GM19043 (cell line): ENCODE measurements around the gene NRG2.

Experiments used
- ATAC-seq: cut with Tn5 transposase; IDR thresholded peaks from one replicate; pipeline ENCODE4 v1.9.1; 2021; ENCODE audit warnings: low read depth; ENCODE audit not compliant: unreplicated experiment

Gene NRG2

GRCh38 chr5:139952574-139952973 is 90.5 kb downstream of the NRG2 start:
- no peak for ATAC-seq

GRCh38 chr5:139951983-139952382 is 91.1 kb downstream of the NRG2 start:
- no peak for ATAC-seq

GRCh38 chr5:139951296-139951924 is 91.7 kb downstream of the NRG2 start:
- ATAC-seq, result no peak

GRCh38 chr5:139950436-139950835 is 92.7 kb downstream of the NRG2 start:
- ATAC-seq, result no peak

DNA sequence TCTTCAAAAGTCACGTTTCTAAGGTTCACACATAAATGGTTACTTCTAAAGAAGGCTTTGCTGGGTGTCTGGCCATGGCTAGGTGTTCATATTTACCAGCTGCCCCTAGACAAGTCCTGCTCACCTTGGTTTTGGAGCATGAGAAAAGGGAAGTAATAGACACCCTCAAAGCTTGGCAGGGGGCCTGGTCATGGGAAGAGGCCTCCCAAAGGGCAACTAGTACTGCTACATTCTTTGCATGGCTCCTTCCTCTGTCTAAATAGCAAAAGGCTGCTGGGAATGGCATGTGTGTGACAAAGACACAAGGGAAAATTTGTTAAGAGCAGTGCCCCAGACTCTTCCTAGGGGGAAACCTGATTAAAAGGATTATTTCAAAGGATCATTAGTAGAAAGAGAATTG is 93.4 kb downstream of the NRG2 start:
- ATAC-seq, result no peak

- no peak for ATAC-seq
Observed at GRCh38 chr5:139947727-139948126, 95.4 kb downstream of the NRG2 start.

GRCh38 chr5:139946440-139946839 is 96.7 kb downstream of the NRG2 start:
- no peak for ATAC-seq

DNA sequence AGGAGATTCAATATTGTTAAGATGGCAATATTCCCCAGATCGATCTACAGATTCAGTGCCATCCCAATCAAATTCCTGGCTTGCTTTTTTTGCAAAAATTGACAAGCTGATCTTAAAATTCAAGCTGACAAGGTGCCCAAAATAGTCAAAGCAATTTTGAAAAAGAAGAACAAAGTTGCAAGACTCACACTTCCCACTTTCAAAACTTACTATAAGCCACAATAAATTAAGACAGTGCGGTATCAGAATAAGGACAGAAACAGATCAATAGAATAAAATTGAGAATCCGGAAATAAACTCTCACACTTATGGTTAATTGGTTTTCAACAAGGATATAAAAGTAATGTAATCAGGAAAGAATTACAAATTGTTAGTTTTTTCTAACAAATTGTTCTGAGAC is 97.1 kb downstream of the NRG2 start:
- ATAC-seq, result no peak

- no peak for ATAC-seq
Observed at GRCh38 chr5:139942243-139942642, 100.9 kb downstream of the NRG2 start.

DNA sequence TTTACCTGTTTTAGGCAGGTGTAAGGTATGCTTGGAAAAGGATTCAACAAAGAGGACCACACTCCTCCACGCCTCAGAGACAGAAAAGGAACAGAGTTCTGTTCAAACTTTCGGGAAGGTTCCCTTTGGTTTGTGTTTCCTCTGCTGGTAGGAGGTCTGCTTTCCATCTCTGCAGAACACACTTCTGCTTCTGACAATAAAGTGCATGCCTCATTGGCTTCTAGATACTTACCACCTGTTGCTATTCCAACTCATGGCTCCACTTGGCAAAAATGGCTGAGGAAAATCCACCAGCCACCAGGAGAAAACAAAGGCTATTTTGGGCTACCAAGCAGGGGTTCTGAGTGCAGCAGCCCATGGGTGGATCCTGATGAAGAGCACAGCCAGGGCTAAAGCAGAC is 112.7 kb downstream of the NRG2 start:
- no peak for ATAC-seq

- no peak for ATAC-seq
Observed at GRCh38 chr5:139926797-139927503, 116.1 kb downstream of the NRG2 start.

- no peak for ATAC-seq
Observed at GRCh38 chr5:139925650-139926640, 117.2 kb downstream of the NRG2 start.

DNA sequence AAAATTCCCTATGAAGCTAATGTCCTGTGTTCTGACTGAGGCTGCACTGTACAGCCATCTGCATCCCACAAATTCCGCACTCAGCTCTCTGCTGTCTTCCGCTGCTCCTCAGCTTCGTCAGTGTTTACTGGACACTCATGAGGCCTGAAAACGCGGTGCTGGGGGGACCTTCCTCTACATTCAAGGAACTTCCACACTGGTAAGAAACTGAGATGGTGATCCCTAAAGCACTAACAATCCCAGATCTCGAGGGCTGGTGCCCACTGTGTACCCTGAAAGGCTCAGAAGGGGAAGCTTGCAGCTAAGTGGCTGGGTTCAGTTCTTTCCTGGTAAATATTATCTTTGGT is 117.9 kb downstream of the NRG2 start:
- ATAC-seq, result no peak

- no peak for ATAC-seq
Observed at GRCh38 chr5:139924294-139925215, 118.5 kb downstream of the NRG2 start.

GRCh38 chr5:139919308-139919707 is 123.8 kb downstream of the NRG2 start:
- no peak for ATAC-seq

DNA sequence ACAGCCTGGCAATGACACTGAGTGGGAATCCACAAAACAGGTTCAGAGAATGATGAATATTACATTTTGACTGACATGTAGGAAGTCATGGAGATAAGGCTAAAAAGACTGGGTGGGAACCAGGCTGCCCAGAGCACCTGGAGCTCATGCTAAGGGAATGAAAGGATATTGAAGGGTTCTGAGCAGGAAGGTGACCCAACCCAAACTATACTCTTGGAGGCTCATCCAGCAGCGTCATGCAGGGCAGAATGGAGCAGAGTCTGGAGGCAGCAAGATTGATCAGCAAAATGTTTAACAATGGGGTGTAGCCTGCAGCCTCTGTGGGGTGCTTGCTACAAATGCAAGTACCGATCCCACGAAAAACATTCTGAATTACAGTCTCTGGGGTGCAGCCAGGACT is 127.3 kb downstream of the NRG2 start:
- ATAC-seq, result no peak

- no peak for ATAC-seq
Observed at GRCh38 chr5:139915266-139915665, 127.8 kb downstream of the NRG2 start.

GRCh38 chr5:139914218-139914807 is 128.8 kb downstream of the NRG2 start:
- no peak for ATAC-seq

- ATAC-seq, result no peak
Observed at GRCh38 chr5:139912804-139913203, 130.3 kb downstream of the NRG2 start.

DNA sequence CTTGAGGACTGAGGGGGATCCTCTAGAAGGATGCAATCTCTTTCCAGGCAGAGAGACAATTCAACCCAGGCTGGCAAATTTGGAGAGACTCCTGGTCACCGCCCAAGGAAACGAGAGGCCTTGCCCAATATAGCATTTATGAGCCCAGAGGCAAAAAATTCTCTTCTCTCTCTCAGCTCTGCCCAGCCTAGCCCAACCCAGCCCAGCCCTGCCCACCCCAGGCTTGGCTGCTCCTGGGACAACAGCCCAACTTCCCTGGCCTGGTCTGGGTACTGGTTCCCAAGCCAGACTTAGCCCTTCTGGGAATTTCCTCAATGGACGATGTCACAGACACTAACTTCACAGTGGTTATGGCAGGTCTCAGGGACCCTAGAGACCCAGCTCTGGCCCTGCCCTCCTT is 130.9 kb downstream of the NRG2 start:
- ATAC-seq, result no peak
